H1 (cell line): Measurements from ENCODE around the gene PLEKHM3. TPM values are rescaled to one million over a fixed set of nuclear protein-coding genes. Genes with fewer than 3 reads are reported as not detected.

Source experiments
- CTCF ChIA-PET: fragments of 300-600 bp; sonication (Branson Sonifier 250); formaldehyde crosslinking; loops from one replicate; lab custom pipeline; 2021; ENCODE audit not compliant: partially characterized antibody; lab: Charles Lee
- POLR2A ChIA-PET: fragments of 300-600 bp; sonication (Branson Sonifier 250); formaldehyde crosslinking; loops from one replicate; lab custom pipeline; 2021; ENCODE audit warnings: inconsistent platforms; ENCODE audit not compliant: partially characterized antibody; lab: Charles Lee
- DNase-seq, 2 experiments: peaks; one replicate each; pipeline versions ENCODE4 v3.0.0 to v3.0.0-alpha.2; 2010 to 2022; ENCODE audit warnings: low spot score in 2 of 2, low read depth in 1 of 2, mixed read lengths in 1 of 2
- FAIRE-seq: peaks from 2 replicates; lab custom pipeline; 2011; peaks lifted over from hg19 to GRCh38; lab: Jason Lieb, UNC
- H2AFZ ChIP-seq: 2 replicates; pipeline ENCODE4 v1.8.1; 2012; ENCODE audit warnings: low read length, inconsistent platforms
- H2AK5ac ChIP-seq: 2 replicates; pipeline ENCODE4 v1.6.1; 2013; ENCODE audit warnings: low read depth, low read length
- H2BK120ac ChIP-seq: replicated peaks from 2 replicates; pipeline ENCODE3; 2013; ENCODE audit warnings: low read depth, low read length, inconsistent platforms
- H2BK12ac ChIP-seq: 2 replicates; pipeline ENCODE4 v1.6.1; 2013; ENCODE audit warnings: low read depth, low read length
- H2BK15ac ChIP-seq: 2 replicates; pipeline ENCODE4 v1.6.1; 2013; ENCODE audit warnings: low read length
- H2BK20ac ChIP-seq: 2 replicates; pipeline ENCODE4 v1.6.1; 2013; ENCODE audit warnings: low read length
- H2BK5ac ChIP-seq: 2 replicates; pipeline ENCODE4 v1.6.1; 2013; ENCODE audit warnings: low read depth, low read length
- H3K14ac ChIP-seq: 2 replicates; pipeline ENCODE4 v1.6.1; 2013; ENCODE audit warnings: inconsistent platforms; ENCODE audit not compliant: insufficient read length
- H3K18ac ChIP-seq: 2 replicates; pipeline ENCODE4 v1.6.1; 2013; ENCODE audit warnings: low read length; ENCODE audit errors: extremely low read depth
- H3K23ac ChIP-seq: 2 replicates; pipeline ENCODE4 v1.6.1; 2013; ENCODE audit warnings: inconsistent platforms; ENCODE audit not compliant: insufficient read length
- H3K23me2 ChIP-seq: 2 replicates; pipeline ENCODE4 v1.6.1; 2013; ENCODE audit warnings: low read depth, low read length
- H3K27ac ChIP-seq: 2 replicates; pipeline ENCODE4 v1.6.1; 2011; ENCODE audit warnings: low read depth, low read length, inconsistent platforms
- H3K27me3 ChIP-seq, 4 experiments: replicated peaks in 1 of 4; 1 replicate in 1 of 4; 2 replicates in 3 of 4; pipeline versions ENCODE4 v1.6.1 to v1.8.1; 2011 to 2013; ENCODE audit warnings: low read length in 3 of 4, mild to moderate bottlenecking in 3 of 4, inconsistent platforms in 2 of 4, mixed read lengths in 2 of 4, moderate library complexity in 1 of 4; ENCODE audit not compliant: control insufficient read depth in 3 of 4, insufficient read depth in 3 of 4; ENCODE audit errors: extremely low read depth in 1 of 4
- H3K36me3 ChIP-seq, 4 experiments: 2 replicates each; pipeline versions ENCODE4 v1.6.1 to v1.8.1; 2011 to 2013; ENCODE audit warnings: mild to moderate bottlenecking in 4 of 4, low read length in 3 of 4, moderate library complexity in 2 of 4, control low read depth in 1 of 4, inconsistent platforms in 1 of 4; ENCODE audit not compliant: insufficient read depth in 4 of 4, control insufficient read depth in 2 of 4
- H3K4ac ChIP-seq: replicated peaks from 2 replicates; pipeline ENCODE3; 2013; ENCODE audit warnings: low read length, low read depth, mixed read lengths, inconsistent platforms; ENCODE audit not compliant: insufficient read length
- H3K4me1 ChIP-seq, 4 experiments: replicated peaks in 1 of 4; 1 replicate in 1 of 4; 2 replicates in 3 of 4; pipeline versions ENCODE4 v1.6.1 to v1.8.1; 2011 to 2013; ENCODE audit warnings: low read length in 3 of 4, inconsistent platforms in 2 of 4, mixed read lengths in 1 of 4; ENCODE audit not compliant: insufficient read depth in 4 of 4, control insufficient read depth in 3 of 4
- H3K4me2 ChIP-seq, 2 experiments: 2 replicates each; pipeline versions ENCODE4 v1.6.1 to v1.8.1; 2011 to 2013; ENCODE audit warnings: low read depth in 2 of 2, low read length in 2 of 2, control low read depth in 1 of 2, inconsistent platforms in 1 of 2, mild to moderate bottlenecking in 1 of 2; ENCODE audit not compliant: insufficient read depth in 1 of 2
- H3K4me3 ChIP-seq, 4 experiments: fragments of 200-600, 300-600 bp in 1 of 4; sonication (generic), shearing (Covaris generic), sonication (Bioruptor Twin) in 1 of 4; 2 replicates each; pipeline versions ENCODE4 v1.5.1 to v1.8.1; 2011 to 2016; ENCODE audit warnings: low read length in 4 of 4, low read depth in 3 of 4, control low read depth in 2 of 4, inconsistent platforms in 2 of 4, mild to moderate bottlenecking in 2 of 4, mixed read lengths in 1 of 4, moderate library complexity in 1 of 4; ENCODE audit not compliant: insufficient read depth in 2 of 4; ENCODE audit errors: extremely low read depth in 1 of 4
- H3K56ac ChIP-seq: replicated peaks from 2 replicates; pipeline ENCODE3; 2013; ENCODE audit warnings: low read depth, mild to moderate bottlenecking, mixed read lengths, low read length, inconsistent platforms; ENCODE audit not compliant: insufficient read length
- H3K79me1 ChIP-seq: 2 replicates; pipeline ENCODE4 v1.6.1; 2013; ENCODE audit warnings: low read depth, low read length, control low read depth
- H3K79me2 ChIP-seq, 2 experiments: 2 replicates each; pipeline versions ENCODE4 v1.6.1 to v1.8.1; 2012 to 2013; ENCODE audit warnings: low read length in 2 of 2, mild to moderate bottlenecking in 2 of 2, inconsistent platforms in 1 of 2; ENCODE audit not compliant: insufficient read depth in 2 of 2, control insufficient read depth in 1 of 2
- H3K9ac ChIP-seq, 4 experiments: replicated peaks in 1 of 4; 1 replicate in 1 of 4; 2 replicates in 3 of 4; pipeline versions ENCODE4 v1.6.1 to v1.8.1; 2011 to 2013; ENCODE audit warnings: low read depth in 3 of 4, low read length in 3 of 4, control low read depth in 2 of 4, mild to moderate bottlenecking in 2 of 4, moderate library complexity in 2 of 4, inconsistent platforms in 1 of 4; ENCODE audit errors: extremely low read depth in 1 of 4
- H3K9me3 ChIP-seq, 2 experiments: 2 replicates each; pipeline versions ENCODE4 v1.6.1 to v1.8.1; 2012 to 2013; ENCODE audit warnings: mild to moderate bottlenecking in 2 of 2, moderate library complexity in 2 of 2, control low read depth in 1 of 2, inconsistent platforms in 1 of 2, low read depth in 1 of 2, low read length in 1 of 2, mixed read lengths in 1 of 2; ENCODE audit not compliant: insufficient read depth in 2 of 2
- H4K20me1 ChIP-seq, 2 experiments: replicated peaks in 1 of 2; 2 replicates each; pipeline versions ENCODE3 to v1.8.1; 2011 to 2013; ENCODE audit warnings: inconsistent platforms in 2 of 2, low read length in 2 of 2, mild to moderate bottlenecking in 1 of 2; ENCODE audit not compliant: insufficient read depth in 2 of 2, control insufficient read depth in 1 of 2
- H4K5ac ChIP-seq: 2 replicates; pipeline ENCODE4 v1.6.1; 2013; ENCODE audit warnings: low read length, low read depth, mixed read lengths, inconsistent platforms; ENCODE audit not compliant: insufficient read length
- H4K8ac ChIP-seq: 2 replicates; pipeline ENCODE4 v1.8.0; 2013; ENCODE audit warnings: mild to moderate bottlenecking, moderate library complexity, low read length, inconsistent platforms; ENCODE audit not compliant: insufficient read depth; ENCODE audit errors: extremely low read depth
- H4K91ac ChIP-seq: replicated peaks from 2 replicates; pipeline ENCODE3; 2013; ENCODE audit warnings: low read length, mixed read lengths, inconsistent platforms; ENCODE audit not compliant: insufficient read length
- CEBPB ChIP-seq: IDR thresholded peaks from 2 replicates; pipeline ENCODE4 v1.6.1; 2012; ENCODE audit warnings: low read depth, low read length
- PHF8 ChIP-seq: fragments of 200-600 bp; sonication (generic); conservative IDR thresholded peaks from 2 replicates; pipeline ENCODE4 v1.7.1; 2012; ENCODE audit warnings: low read depth, mild to moderate bottlenecking, inconsistent platforms, low read length, moderate library complexity
- WGBS, 2 experiments: shearing (Covaris generic) in 1 of 2; methylation state at CpG; one replicate each; pipeline versions ENCODE4 v1.1.6 to v1.1.7; 2013 to 2015; ENCODE audit warnings: low lambda C conversion rate in 2 of 2, mixed read lengths in 2 of 2, inconsistent platforms in 1 of 2, low coverage in 1 of 2, missing lambda C conversion rate in 1 of 2; ENCODE audit not compliant: insufficient replicate concordance in 2 of 2, insufficient coverage in 1 of 2, insufficient read length in 1 of 2; ENCODE audit errors: extremely low coverage in 1 of 2, missing lambda C conversion rate in 1 of 2; 5-methylcytosine and 5-hydroxymethylcytosine counted together
- polyA plus RNA-seq, 7 experiments: library from polyadenylated mRNA; depleted of rRNA in 3 of 7; stranded (reverse) in 5 of 7; unstranded in 2 of 7; fragments of >200 nt in 5 of 7; fragments of 200-250 nt in 2 of 7; gene quantifications; 1 replicate in 5 of 7; 2 replicates in 1 of 7; 4 replicates in 1 of 7; pipeline versions ENCODE4 v1.2.1 to v1.2.3, GENCODE V29; 2011 to 2013; ENCODE audit warnings: missing spikeins in 2 of 7, mixed read lengths in 2 of 7
- total RNA-seq: library from RNA; stranded (reverse); fragmentation: NEBNext Ultra II Directional; extraction: Animal tissue kit (Norgen Biotek cat#: 25700); gene quantifications from 2 replicates; pipeline ENCODE4 v1.2.1, GENCODE V29; 2021

The PLEKHM3 gene
- total and polyA plus RNA-seq, 2 of the 8 experiments (the other 6 are each of a cell fraction or from before 2014, with no cell fraction given) = 2.3 to 5.8 TPM

DNA sequence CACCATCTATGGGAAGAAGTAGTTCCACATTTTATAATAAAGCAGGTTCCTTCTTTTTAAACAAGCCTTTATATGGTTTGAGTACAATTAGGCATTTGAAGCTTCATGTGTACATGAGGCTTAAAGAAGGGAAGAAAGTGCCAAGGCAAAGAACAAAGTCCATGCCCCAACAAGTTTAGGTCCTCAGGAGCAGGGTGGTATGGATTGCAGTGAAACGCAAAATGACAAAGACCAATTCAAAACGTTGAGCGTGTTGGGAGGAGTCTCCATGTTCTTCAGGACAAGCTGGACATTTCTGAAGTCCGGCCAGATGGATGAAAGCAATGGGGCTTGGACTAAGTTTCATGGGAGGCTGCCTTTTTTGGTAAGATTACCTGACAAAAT lies 176.8 kb downstream of the PLEKHM3 start:
- Histone ChIP-seq H3K14ac (no peak overlapping the region), H3K4me2 (no peak overlapping the region), H3K9ac (no peak overlapping the region), H3K4ac (no peak overlapping the region), H3K4me1 (peaks cover 0 to 5% (median 2%) of the 10 kb centered on the region in 4 experiments; a peak in 2 of 7 replicates), H3K23ac (no peak overlapping the region), H4K5ac (no peak overlapping the region), H2BK15ac (0 out of 2 replicates have a peak overlapping the region, but pooled peaks have one; percentile 53), H3K79me2 (no peaks in the 10 kb centered on the region), H4K20me1 (no peaks in the 10 kb centered on the region), H2BK120ac (no peak overlapping the region), H4K91ac (no peak overlapping the region), H2BK12ac (no peak overlapping the region; the same call in 1 of the 2 replicates), H3K36me3 (no peaks in the 10 kb centered on the region), H3K27ac (no peak overlapping the region), H3K56ac (no peak overlapping the region), H3K23me2 (no peaks in the 10 kb centered on the region), H3K18ac (no peak overlapping the region), H2BK20ac (no peak overlapping the region), H3K9me3 (no peaks in the 10 kb centered on the region), H2AK5ac (0 out of 2 replicates have a peak overlapping the region, but pooled peaks have one; percentile 65), H3K27me3 (no peaks in the 10 kb centered on the region), H2BK5ac (no peak overlapping the region), H4K8ac (no peak overlapping the region), H3K4me3 (no peak overlapping the region), H3K79me1 (no peaks in the 10 kb centered on the region), H2AFZ (no peak overlapping the region)
- no peak for TF ChIP-seq PHF8
- no peak for TF ChIP-seq CEBPB
- POLR2A ChIA-PET = no interaction called here
- DNase-seq (no peak), FAIRE-seq (no peak)
- WGBS, 2 experiments = 85% methylated on average over 4 of the region's 4 CpGs; no CpG with 5 or more reads in 1 of the 2 experiments
- CTCF ChIA-PET = interaction anchor here (0.8 to 1.6 kb wide), 6 partner anchors 11 to 299 kb away, joined by 3 to 5 read pairs (median 3); no protein-coding TSS in a partner anchor
